NCI-H2227 (cell line): ENCODE measurements around the gene TERT.
"Not testable (repeated sequence)": the region's sequence is repeated elsewhere in the genome, so short reads cannot be mapped to it uniquely, and the experiment has no call there.

Experiments used
- DNase-seq: peaks from one replicate; lab custom pipeline; 2025; ENCODE audit not compliant: unreplicated experiment; lab: John Stamatoyannopoulos, UW

The TERT gene

DNA sequence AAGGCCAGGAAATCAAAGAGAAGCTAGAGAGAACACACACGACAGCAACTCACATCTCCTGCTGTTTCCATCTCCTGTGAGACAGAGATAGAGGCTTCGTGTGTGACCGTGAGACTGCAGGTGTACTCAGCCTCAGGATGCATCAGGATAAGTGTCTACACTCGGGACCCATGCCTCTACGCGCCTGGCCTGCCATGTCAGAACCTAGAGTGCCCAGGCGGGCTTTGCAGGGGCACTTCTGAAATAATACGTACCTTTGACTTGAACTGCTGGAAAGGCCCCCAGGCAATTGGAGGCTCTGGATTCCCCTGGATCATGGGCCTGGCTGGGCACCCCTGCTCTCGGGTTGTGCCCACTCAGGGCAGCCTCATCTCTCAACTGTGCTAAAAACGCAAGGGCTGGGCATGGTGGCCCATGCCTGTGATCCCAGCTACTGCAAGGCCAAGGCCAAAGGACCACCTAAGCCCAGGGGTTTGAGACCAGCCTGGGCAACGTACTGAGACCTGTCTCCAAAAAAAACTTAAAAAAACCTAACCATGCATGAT, 37.1 kb upstream of the TERT start:
- no peak for DNase-seq

DNA sequence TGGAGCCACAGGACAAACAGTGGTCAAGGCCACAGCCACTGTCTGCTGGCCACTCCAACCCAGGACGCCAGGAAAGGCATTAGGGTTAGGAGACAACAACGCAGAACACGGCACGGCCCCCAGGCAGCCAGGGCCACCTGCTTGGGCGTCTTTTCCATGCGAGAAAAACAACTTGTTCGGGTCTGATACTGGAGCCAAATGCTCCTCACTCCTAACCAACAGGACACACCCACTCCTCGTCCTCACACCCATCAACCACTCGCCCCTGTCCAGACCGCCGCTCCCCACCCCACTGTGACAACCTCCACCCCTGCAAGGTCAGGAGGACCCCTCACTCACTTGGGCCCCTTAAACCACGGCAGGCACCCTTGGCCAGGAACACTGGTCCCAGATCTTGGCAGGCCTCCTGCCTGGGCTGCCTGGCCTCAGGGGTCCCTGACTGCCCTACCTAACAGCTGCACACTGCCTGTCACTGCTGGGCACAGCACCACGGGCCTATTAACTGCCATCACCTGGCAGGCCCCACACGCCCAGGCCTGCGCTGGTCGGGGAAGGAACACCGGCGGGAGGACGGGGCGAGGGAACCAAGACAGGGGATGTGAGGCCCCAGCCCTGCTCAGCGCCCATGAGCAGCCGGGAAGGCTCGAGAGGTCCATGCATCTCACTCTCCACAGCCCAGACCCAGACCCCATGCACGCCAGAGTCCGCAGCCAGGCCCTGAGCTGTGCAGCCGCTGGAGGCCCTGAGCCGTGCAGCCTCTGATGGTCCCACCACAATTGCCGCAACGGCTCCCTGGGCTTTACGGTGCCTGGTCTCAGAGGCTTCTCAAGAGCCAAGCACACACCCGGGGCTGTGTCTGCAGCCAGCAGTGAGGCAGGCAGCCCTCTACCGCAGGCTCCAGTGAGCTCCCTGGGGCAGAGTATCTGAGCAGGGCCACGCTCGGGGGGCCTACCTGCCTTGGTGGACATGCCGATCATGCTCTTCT, 36.3 kb upstream of the TERT start:
- no peak for DNase-seq

DNA sequence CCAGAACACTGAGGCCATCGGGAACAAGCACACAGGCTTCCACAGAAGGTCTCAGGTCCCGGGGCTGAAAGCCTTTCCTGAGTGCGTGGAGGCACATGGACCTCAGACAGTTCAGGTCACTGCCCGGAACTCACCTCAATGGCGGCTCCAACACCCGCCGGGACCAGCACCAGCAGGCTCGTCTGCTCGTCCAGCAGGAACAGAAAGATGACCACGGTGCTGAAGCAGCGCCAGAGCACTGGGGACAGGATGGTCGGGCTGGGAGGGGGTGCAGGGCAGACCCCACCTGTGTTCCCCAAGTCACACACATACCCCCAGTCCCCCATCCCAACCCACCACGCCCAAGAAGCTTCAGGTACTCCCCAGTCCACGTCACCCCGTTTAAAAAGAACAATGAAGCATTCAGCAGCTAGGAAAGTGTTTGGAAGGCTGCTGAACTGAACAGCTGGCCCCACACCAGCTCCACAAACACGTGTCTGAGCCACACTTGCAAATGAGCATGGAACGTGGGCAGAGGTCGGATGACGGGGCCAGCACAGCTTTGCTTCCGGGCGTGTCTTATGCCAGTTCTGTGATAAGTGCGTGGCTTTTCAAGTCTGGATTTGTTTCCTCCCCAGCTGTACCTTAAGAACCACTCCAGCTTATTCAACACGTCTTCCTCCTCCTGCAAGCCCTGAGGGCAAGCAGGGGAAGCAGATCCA, 35.4 kb upstream of the TERT start:
- DNase-seq, result no peak

DNA sequence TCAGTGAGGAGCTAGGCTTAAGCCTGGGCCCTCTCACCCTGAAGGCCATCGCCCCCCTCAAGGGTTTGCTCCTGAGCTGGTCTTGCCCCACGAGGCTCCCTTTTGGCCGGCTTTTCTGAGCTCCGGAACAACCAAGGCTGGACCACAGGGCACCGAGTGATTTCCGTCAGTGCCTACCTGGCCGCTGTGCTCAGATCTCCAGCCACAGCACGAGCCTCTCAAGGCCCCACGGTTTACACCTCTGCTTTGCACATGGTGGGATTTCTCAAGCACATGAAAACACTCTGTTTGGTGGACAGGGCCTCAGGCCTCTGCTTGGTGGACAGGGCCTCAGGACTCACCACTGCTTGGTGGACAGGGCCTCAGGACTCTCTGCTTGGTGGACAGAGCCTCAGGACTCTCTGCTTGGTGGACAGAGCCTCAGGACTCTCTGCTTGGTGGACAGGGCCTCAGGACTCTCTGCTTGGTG, 34.3 kb upstream of the TERT start:
- DNase-seq, result no peak

DNA sequence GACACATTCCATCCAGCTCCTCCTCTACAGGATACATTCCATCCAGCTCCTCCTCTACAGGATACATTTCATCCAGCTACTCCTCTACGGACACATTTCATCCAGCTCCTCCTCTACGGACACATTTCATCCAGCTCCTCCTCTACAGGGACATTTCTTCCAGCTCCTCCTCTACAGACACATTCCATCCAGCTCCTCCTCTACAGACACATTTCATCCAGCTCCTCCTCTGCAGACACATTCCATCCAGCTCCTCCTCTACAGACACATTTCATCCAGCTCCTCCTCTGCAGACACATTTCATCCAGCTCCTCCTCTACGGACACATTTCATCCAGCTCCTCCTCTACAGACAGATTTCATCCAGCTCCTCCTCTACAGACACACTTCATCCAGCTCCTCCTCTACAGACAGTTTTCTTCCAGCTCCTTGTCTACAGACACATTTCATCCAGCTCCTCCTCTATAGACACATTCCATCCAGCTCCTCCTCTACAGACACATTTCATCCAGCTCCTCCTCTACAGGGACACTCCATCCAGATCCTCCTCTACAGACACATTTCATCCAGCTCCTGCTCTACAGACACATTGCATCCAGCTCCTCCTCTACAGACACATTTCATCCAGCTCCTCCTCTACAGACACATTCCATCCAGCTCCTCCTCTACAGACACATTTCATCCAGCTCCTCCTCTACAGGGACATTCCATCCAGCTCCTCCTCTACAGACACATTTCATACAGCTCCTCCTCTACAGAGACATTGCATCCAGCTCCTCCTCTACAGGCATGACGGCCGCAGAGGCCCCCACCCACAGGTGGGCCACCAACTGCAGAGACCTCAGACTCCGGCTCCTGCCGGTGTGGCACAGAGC, 33.6 kb upstream of the TERT start:
- DNase-seq, result not testable (repeated sequence)

DNA sequence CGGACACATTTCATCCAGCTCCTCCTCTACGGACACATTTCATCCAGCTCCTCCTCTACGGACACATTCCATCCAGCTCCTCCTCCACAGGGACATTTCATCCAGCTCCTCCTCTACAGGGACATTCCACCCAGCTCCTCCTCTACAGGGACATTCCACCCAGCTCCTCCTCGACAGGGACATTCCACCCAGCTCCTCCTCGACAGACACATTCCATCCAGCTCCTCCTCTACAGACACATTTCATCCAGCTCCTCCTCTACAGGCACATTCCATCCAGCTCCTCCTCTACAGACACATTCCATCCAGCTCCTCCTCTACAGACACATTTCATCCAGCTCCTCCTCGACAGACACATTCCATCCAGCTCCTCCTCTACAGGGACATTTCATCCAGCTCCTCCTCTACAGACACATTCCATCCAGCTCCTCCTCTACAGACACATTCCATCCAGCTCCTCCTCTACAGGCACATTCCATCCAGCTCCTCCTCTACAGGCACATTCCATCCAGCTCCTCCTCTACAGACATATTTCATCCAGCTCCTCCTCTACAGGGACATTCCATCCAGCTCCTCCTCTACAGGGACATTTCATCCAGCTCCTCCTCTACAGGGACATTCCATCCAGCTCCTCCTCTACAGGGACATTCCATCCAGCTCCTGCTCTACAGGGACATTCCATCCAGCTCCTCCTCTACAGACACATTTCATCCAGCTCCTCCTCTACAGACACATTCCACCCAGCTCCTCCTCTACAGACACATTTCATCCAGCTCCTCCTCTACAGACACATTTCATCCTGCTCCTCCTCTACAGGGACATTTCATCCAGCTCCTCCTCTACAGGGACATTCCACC, 32.3 kb upstream of the TERT start:
- not testable (repeated sequence) for DNase-seq

DNA sequence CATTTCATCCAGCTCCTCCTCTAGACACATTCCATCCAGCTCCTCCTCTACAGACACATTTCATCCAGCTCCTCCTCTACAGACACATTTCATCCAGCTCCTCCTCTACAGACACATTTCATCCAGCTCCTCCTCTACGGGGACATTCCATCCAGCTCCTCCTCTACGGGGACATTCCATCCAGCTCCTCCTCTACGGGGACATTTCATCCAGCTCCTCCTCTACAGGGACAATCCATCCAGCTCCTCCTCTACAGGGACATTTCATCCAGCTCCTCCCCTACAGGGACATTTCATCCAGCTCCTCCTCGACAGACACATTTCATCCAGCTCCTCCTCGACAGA, 31.6 kb upstream of the TERT start:
- DNase-seq, result not testable (repeated sequence)

DNA sequence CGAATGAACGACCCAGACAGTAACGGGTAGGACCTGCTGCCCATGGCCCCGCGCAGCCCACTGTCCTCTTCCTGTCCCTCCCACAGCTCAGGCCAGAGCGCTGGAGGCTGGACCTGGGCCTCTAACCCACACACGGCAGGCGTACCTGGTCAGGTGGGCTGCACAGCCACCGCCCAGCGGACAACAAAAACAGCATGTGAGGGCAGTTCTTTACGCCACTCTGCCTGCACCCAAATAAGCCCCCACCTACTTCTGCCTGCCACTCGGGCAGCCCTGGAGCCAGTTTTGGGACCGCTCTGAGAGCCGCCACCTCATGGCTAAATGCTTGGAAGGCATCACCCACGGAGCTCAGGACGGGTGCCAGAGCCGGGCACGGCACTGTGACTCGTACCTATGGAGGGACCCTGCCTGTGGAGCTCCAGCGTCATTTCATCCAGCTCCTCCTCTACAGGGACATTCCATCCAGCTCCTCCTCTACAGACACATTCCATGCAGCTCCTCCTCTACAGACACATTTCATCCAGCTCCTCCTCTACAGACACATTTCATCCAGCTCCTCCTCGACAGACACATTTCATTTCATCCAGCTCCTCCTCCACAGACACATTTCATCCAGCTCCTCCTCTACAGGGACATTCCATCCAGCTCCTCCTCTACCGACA, 31.1 kb upstream of the TERT start:
- DNase-seq, result no peak

DNA sequence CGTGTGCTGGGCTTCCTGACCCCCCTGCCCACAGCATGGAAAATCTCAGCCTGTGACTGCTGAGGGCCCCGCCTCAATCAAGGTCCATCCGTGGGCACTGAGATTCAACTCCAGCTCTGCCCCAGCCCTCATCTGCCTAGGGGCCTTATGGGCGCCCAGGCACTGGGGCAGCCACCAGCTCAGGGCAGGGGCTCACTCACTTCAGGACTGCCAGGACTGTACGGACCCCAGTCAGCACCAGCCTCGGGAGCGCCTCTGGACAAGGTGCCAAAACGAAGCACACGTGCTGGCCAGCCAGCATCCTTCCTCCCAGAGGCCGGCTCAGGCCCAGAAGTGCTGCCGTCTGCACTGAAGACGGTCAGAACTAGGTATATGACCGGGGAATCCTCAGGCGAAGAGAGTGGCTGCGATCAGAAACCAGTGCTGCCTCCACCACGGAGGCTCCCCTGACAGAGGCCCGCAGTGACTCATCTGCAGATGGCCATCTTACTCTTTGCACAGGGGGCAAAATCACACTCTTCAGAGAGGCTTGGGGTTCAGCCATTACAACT, 30.4 kb upstream of the TERT start:
- no peak for DNase-seq

DNA sequence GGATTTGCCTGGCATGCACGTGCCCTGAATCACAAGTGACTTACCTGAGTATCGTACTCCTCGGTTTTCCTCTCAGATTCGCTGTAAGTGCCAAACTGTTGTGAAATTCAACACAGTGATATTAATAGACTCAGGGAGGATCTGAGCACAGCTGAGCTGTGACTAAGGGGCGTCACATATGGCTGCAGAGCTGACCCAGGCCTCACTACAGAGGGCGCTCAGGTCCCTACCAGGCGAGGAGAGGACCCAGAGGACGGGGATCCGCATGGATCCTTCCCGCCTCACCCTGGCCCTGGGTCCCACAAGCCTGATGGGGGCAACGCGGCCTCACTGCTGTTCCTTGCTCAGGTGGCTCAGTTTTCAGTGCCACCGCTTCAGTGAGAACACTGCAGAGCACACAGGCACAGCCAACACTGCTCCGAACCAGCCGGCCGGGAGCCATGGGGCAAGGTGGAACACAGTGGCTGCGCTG, 29.9 kb upstream of the TERT start:
- no peak for DNase-seq

DNA sequence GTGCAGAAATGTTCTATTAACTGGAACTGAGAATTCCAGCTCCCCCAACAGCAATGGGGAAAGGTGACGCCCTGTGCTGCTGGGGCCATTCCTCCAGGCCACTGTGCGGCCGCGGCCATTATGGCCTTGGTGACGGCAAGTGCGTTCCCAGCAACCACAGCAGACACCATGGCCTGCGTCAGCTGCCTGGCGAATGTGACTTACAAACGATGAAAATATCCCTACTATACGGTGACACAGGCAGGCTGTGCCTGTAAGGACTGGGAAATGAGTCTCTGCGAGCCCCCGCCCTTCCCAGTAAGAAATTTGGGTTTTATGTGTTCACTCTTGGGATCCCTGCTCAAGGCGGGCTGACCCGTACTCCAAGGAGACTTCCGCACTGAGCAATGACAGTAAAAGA, 29.4 kb upstream of the TERT start:
- no peak for DNase-seq

DNA sequence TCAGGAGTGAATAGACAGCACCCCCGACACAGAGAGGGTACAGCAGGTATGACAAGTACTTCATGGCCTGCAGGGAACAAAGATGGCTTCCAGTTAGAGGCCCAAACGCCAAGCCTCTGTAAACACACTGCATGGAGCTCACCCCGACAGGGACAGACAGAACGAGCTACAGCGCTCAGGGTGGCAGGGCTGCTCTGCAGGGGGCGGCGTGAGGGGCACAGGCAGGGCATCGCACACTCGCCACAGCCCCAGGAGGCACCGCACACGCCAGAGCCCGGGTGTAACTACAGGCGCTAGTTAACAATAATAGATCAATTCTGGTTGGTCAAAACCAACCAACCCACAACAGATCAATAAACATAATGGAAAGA, 28.9 kb upstream of the TERT start:
- DNase-seq, result no peak

DNA sequence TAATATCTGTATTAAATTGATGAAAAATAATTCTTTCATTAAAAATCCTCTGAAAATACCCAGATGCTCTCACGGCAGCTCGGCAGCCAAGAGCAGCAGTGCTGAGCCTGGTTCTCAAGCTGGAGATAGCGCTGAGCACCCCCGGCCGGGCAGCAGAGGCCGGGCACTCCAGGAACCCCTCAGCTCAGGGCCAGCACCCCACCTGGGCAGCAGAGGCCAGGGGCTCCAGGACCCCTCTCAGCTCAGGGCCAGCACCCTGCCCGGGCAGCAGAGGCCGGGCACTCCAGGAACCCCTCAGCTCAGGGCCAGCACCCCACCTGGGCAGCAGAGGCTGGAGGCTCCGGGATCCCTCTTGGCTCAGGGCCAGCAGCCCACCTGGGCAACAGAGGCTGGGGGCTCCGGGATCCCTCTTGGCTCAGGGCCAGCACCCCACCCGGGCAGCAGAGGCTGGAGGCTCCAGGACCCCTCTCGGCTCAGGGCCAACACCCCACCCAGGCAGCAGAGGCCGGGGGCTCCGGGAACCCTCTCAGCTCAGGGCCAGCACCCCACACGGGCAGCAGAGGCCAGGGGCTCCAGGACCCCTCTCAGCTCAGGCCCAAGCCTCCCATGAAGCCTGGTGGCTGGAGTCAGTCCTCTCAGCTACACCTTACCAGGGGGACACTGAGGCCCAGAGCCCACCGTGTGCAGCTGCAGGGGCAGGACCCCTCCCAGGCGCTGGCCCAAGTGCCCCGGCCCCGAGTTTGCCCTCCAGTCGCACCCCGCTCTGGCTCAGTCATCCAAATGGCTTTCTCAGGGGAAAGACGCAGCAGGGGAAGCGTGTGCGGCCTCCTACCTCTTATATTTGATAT, 28.3 kb upstream of the TERT start:
- DNase-seq, result no peak

DNA sequence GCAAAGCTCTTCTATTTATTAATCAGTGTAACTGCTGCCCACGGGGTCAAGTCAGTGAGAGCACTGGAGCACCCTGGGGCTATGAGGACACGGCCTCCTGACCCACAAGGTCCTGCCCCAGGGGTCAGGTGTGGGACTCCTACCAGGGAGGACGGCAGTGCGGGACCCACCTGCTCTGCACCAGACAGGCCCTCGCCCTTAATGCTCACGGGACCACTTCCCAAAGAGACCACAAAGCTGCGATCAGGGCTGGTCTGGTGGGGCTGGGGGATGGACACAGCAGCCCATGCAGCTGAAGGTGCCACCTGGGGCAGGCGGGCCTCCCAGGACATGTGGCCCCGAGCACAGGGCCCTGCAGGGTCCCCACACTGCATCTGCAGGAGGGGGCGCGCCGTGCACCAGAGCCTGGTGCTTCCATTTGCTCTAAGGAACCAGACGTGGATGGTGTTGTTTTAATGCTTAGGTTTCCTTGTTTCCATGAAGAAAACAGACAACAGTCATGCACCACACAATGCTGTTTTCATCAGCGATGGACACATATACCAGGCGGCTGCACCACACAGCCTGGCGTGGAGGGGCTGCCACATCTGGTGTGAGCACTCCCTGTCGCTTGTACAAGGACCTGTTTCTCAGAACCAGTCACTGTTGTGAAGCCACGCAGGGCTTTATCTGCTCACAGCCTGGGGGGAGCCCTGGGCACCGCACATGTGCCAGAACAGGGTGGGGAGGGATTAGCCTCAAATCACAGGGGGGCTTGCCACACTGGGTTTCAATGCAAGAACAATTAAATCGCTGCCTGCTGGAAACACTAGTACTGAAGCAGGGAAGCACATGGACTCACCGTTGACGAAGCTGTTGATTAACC, 27.4 kb upstream of the TERT start:
- no peak for DNase-seq

DNA sequence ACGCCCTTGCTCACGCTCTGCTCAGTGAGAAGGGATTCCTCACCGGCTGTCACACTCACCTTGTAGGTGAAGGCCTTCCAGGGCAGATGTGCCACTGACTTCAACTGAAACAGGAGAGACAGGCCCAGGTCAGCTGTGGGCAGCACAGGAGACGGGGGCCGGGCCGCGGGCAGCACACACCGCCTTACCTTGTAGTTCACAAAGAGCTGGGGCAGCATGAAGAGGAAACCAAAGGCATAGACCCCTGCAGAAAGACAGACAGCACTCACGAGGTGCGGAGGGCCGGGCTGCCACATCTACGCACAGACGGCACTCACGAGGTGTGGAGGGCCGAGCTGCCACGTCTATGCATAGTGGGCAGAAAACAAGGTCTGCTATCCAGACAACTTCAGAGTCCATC, 26.7 kb upstream of the TERT start:
- DNase-seq, result no peak

DNA sequence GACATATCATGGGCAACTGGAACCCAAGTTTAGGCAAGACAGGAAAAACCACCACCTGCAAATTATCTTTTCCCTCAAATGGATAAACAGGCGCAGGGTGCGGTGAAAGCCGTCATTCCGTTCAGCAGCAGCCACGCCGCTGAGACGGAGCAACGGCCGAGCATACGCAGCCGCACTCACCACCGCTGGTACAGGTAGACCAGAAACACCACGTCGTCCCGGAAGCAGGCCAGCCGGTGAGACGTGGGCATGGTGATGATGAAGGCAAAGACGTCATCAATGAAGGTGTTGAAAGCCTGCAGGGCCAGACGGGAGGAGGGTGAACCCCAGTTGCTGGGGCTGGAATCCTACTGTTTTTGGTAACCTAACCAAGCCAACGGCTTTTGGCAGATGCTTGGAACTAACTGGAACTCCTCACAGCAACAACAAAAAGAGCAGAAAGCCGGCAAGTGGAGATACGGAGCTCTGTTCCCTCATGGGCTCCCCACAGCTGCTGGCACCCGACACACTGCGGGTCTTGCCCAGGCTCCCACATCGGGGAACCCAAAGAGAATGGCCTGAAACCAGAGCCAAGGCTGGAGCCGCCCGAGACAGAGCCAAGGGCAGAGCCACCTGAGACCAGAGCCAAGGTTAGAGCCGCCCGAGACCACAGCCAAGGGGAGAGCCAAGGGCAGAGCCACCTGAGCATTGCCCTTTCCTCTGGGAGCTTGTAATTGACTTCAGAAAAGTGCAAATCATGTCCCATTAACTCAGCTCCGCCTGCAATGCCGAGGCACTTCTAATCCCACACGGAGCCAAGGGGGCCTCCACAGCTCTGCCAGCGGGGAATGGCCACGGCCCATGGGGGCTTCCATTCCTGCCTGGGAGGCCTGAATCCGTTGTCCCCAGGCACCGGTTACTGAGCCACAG, 25.8 kb upstream of the TERT start:
- DNase-seq, result no peak
